GM12872 (cell line): ENCODE measurements around the gene VAC14.

Experiments used
- TF ChIP-seq, protein P1 (sequence below): IDR thresholded peaks from 3 replicates; pipeline ENCODE4 v1.5.1; 2011; ENCODE audit warnings: low read depth, mild to moderate bottlenecking, low read length, moderate library complexity; ENCODE audit not compliant: insufficient read depth

VAC14 gene

DNA sequence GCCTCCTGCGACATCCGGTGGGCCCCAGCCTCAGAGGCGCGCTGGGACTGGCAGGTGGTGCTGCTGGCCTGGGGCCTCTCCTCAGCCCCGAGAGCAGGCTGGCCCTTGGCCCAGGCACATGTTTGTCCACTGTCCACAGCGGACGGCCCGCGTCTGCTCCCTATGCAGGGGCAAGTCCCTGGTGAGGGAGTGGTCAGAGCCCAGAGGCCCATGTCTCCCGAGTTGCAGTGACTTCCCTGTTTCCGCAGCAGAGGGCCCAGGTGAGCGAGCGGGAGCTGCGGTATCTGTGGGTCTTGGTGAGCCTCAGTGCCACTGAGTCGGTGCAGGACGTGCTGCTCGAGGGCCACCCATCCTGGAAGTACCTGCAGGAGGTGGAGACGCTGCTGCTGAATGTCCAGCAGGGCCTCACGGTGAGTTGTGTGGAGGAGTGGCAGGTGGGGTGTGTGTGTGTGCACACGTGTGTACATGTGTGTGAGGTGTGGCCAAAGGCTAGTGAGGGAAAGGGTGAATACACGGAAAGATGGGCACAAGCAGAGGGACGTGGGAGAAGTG lies 144.2 kb downstream of the VAC14 start:
- TF ChIP-seq, protein P1, sequence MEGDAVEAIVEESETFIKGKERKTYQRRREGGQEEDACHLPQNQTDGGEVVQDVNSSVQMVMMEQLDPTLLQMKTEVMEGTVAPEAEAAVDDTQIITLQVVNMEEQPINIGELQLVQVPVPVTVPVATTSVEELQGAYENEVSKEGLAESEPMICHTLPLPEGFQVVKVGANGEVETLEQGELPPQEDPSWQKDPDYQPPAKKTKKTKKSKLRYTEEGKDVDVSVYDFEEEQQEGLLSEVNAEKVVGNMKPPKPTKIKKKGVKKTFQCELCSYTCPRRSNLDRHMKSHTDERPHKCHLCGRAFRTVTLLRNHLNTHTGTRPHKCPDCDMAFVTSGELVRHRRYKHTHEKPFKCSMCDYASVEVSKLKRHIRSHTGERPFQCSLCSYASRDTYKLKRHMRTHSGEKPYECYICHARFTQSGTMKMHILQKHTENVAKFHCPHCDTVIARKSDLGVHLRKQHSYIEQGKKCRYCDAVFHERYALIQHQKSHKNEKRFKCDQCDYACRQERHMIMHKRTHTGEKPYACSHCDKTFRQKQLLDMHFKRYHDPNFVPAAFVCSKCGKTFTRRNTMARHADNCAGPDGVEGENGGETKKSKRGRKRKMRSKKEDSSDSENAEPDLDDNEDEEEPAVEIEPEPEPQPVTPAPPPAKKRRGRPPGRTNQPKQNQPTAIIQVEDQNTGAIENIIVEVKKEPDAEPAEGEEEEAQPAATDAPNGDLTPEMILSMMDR = no peak

DNA sequence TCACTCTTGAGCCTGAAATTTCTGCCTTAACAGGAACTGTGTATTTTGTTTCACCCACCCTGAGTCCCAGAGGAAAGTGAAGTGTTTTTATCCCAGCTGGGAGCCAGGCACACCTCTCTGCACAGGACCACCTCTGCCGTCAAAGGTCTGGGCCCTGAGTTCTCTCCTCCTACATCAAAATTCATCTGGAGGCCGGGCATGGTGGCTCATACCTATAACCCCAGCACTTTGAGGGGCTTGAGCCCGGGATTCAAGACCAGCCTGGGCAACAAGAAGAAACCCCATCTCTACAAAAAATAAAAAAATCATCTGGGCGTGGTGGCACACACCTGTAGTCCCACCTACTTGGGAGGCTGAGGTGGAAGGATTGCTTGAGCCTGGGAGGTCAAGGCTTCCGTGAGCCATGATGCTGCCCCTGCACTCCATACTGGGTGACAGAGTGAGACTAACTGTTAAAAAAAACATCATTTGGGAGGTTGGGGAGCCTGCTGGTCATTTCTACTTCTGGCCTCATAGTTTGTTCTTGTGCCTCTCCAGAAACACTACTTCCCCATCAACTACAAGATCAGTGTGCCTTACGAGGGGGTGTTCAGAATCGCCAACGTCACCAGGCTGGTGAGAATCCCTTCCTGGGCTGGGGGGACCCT lies 144.8 kb downstream of the VAC14 start:
- TF ChIP-seq, protein P1 = no peak

DNA sequence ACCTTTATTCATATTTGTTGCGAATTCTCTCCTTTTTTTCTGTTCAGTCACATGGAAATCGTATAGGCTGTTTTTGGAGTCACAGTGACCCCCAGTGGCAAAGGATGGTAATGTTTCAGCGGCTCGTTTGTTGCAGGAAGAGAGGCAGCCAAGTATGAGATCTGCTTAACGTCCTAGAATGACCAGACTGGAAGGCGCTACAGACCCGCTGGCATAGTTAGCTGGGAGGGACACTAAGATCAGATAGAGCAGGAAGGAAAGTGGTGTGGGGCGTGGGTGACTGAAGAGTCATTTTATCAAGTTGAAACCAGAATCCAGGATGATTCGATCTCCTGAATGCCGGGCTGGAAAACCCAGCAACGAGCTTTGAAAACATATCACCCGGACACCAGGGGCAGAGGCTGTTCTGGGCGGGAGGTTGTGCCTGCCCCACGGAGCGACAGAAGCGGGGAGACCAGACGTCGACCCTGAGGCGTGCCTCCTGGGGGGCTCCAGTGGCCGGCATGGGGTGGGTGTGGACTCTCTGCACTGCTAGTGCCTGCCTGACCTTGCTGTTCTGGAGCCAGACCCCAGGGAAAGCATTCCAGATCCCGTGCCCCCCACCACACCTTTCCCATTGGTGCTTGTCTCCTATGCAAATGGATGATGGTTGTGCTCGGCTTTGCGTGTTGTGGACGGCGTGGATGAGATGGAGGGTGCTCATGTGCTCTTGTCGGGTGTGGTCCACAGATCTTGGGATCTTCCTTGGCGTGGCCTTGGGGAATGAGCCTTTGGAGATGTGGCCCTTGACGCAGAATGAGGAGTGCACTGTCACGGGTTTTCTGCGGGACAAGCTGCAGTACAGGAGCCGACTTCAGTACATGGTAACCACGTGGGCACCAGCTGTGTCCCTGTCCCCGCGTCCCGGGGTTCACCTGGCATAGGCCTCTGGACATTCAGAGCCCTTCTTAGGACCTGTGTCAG lies 146.9 kb downstream of the VAC14 start:
- TF ChIP-seq, protein P1 = peak; percentile 85

DNA sequence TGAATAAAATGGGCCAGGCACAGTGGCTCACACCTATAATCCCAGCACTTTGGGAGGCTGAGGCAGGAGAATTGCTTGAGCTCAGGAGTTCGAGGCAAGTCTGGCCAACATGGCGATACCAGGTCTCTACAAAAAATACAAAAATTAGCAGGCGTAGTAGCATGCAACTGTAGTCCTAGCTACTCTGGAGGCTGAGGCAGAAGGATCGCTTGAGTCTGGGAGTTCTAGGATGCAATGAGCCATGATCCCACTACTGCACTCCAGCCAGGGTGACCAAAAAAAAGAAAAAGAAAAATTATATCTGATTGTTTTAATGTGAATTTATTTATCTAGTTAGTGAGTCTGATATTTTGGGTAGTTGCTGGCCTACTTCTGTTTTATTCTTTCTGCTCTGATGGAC lies 147.6 kb downstream of the VAC14 start:
- TF ChIP-seq, protein P1 = no peak

DNA sequence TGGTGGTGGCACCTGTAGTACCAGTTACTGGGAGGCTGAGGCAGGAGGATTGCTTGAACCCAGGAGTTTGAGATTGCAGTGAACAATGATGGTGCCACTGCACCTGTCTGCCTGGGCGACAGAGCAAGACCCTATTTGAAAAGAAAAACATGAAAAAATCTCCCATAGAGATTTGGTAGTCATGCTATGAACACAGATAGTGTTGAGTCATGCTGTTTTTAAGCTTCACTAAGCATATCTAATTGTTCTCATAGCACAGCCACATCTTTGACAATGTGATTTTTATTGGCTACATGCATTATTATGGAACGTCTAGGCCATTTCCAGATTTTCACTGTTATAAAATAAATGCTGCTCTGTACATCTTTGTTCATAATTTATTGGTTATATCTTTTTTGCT lies 148.6 kb downstream of the VAC14 start:
- TF ChIP-seq, protein P1 = no peak

DNA sequence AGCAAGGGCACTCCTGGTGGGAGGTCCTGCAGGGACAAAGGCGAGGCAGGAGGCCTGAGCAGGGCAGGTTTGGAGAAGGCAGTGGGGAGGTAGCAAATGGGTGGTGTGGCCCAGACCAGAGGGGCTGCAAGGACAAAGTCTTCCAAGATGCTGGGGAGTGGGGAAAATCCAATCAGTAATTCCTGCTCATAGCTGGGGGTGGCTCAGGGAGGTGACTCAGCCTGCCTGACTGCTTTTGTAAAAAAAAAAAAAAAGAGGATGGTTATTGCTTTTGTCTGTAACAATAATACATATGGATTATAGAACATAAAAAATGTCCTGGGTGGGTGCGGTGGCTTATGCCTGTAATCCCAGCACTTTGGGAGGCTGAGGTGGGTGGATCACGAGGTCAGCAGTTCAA lies 149.4 kb downstream of the VAC14 start:
- TF ChIP-seq, protein P1 = no peak

DNA sequence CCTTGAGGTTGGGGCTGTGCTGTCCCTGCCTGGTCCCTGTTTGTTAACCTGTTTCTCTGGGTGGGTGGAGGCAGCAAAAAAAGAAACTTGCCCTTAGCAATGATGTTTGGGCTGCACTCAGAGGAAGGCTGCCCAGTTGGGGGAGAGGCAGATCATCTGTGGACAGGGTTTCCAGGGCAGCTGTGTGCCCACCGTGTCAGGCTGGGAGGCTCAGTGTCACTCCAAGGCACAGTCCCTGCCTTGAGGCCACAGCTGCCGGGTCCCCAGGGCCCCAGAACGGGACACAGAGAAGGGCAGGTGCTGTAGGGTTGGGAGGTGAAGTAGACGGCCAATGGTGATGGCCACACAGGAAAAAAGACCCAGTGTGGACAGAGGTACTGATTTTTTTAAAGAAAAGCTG lies 150.7 kb downstream of the VAC14 start:
- TF ChIP-seq, protein P1 = no peak
